Common myeloid progenitor, CD34-positive (primary cell): Measurements from ENCODE around the gene NBPF12.
"Not testable (repeated sequence)": the region's sequence is repeated elsewhere in the genome, so short reads cannot be mapped to it uniquely, and the experiment has no call there.

Experiments
- CTCF ChIA-PET: fragments of 350-600 bp; sonication (Branson Sonifier 250); formaldehyde crosslinking; loops from one replicate; lab custom pipeline; 2021; ENCODE audit warnings: antibody characterized with exemption; lab: Charles Lee
- POLR2A ChIA-PET: fragments of 350-600 bp; sonication (Branson Sonifier 250); formaldehyde crosslinking; loops from one replicate; lab custom pipeline; 2021; ENCODE audit warnings: antibody characterized with exemption; lab: Charles Lee
- DNase-seq, 3 donors: peaks; one replicate each; pipeline versions ENCODE4 v3.0.0 to v3.0.0-alpha.2; 2013
- H3K27ac ChIP-seq, 2 experiments: 1 replicate in 1 of 2; 2 replicates in 1 of 2; pipeline ENCODE4 v1.7.0; 2013; ENCODE audit warnings: inconsistent platforms in 2 of 2, low read length in 2 of 2, mild to moderate bottlenecking in 2 of 2, low read depth in 1 of 2, moderate library complexity in 1 of 2; ENCODE audit not compliant: severe bottlenecking in 2 of 2, insufficient read depth in 1 of 2, poor library complexity in 1 of 2
- H3K27me3 ChIP-seq, 5 experiments: replicated peaks in 2 of 5; 1 replicate in 3 of 5; 2 replicates in 2 of 5; pipeline versions ENCODE4 v1.6.1 to v1.7.0; 2013; ENCODE audit warnings: low read length in 4 of 5, mild to moderate bottlenecking in 2 of 5, moderate library complexity in 2 of 5, inconsistent platforms in 1 of 5; ENCODE audit not compliant: insufficient read depth in 5 of 5, control insufficient read depth in 4 of 5
- H3K36me3 ChIP-seq, 4 experiments: 1 replicate in 2 of 4; 2 replicates in 2 of 4; pipeline versions ENCODE4 v1.6.1 to v1.7.0; 2013; ENCODE audit warnings: low read length in 3 of 4, control low read depth in 1 of 4, mild to moderate bottlenecking in 1 of 4; ENCODE audit not compliant: control insufficient read depth in 4 of 4, insufficient read depth in 4 of 4
- H3K4me1 ChIP-seq, 4 experiments: 1 replicate in 3 of 4; 2 replicates in 1 of 4; pipeline versions ENCODE4 v1.6.1 to v1.7.1; 2013; ENCODE audit warnings: low read length in 3 of 4, mild to moderate bottlenecking in 3 of 4, control low read depth in 1 of 4, inconsistent platforms in 1 of 4, moderate library complexity in 1 of 4; ENCODE audit not compliant: control insufficient read depth in 4 of 4, insufficient read depth in 4 of 4; ENCODE audit errors: control extremely low read depth in 1 of 4
- H3K4me3 ChIP-seq, 7 experiments: 1 replicate in 4 of 7; 2 replicates in 3 of 7; pipeline versions ENCODE4 v1.5.1 to v1.7.0; 2013; ENCODE audit warnings: mild to moderate bottlenecking in 7 of 7, low read length in 6 of 7, moderate library complexity in 6 of 7, inconsistent platforms in 2 of 7, low read depth in 2 of 7, control low read depth in 1 of 7; ENCODE audit not compliant: insufficient read depth in 4 of 7, control insufficient read depth in 1 of 7; ENCODE audit errors: extremely low read depth in 1 of 7
- H3K9me3 ChIP-seq, 5 experiments: 1 replicate in 4 of 5; 2 replicates in 1 of 5; pipeline versions ENCODE4 v1.6.1 to v1.7.1; 2013; ENCODE audit warnings: low read length in 4 of 5, mild to moderate bottlenecking in 2 of 5, inconsistent platforms in 1 of 5, low read depth in 1 of 5, moderate library complexity in 1 of 5; ENCODE audit not compliant: control insufficient read depth in 4 of 5, insufficient read depth in 2 of 5; ENCODE audit errors: control extremely low read depth in 1 of 5
- WGBS: methylation state at CpG from one replicate; pipeline ENCODE4 v1.1.5; 2013; ENCODE audit not compliant: insufficient coverage; 5-methylcytosine and 5-hydroxymethylcytosine counted together

The NBPF12 gene

GRCh38 chr1:146924106-146924505, 14.0 kb upstream of the NBPF12 start:
- POLR2A ChIA-PET, H3K4me1 ChIP-seq, H3K36me3 ChIP-seq, H3K4me3 ChIP-seq, H3K27ac ChIP-seq, H3K27me3 ChIP-seq, H3K9me3 ChIP-seq, DNase-seq, CTCF ChIA-PET: not testable (repeated sequence)
- no CpG with 5 or more reads among the region's 2 CpGs for WGBS

GRCh38 chr1:146926413-146926812, 11.7 kb upstream of the NBPF12 start:
- CTCF ChIA-PET: not testable (repeated sequence)

GRCh38 chr1:146930225-146930624, 7.9 kb upstream of the NBPF12 start:
- no CpG with 5 or more reads among the region's 1 CpG for WGBS

More at GRCh38 chr1:146926413-146926812, 11.7 kb upstream of the NBPF12 start:
- H3K4me1 ChIP-seq, POLR2A ChIA-PET, H3K36me3 ChIP-seq, H3K27me3 ChIP-seq, DNase-seq, H3K4me3 ChIP-seq, H3K9me3 ChIP-seq, H3K27ac ChIP-seq: not testable (repeated sequence)
- WGBS: no CpG with 5 or more reads among the region's 2 CpGs

GRCh38 chr1:146934390-146935223, 3.5 kb upstream of the NBPF12 start:
- DNase-seq: peak; percentile 36 to 67 (median 46)
- CTCF ChIA-PET, POLR2A ChIA-PET, H3K4me1 ChIP-seq, H3K27me3 ChIP-seq, H3K36me3 ChIP-seq, H3K9me3 ChIP-seq: not testable (repeated sequence)
- Histone ChIP-seq H3K27ac (peak overlapping the region in 1 of 2 experiments; percentile 49), H3K4me3 (peak overlapping the region in 3 of 7 experiments; percentile 26 to 66 (median 62))
- no CpG with 5 or more reads among the region's 8 CpGs for WGBS

More at GRCh38 chr1:146930225-146930624, 7.9 kb upstream of the NBPF12 start:
- H3K4me3 ChIP-seq, H3K4me1 ChIP-seq, POLR2A ChIA-PET, H3K27ac ChIP-seq, CTCF ChIA-PET, H3K27me3 ChIP-seq, H3K9me3 ChIP-seq, DNase-seq, H3K36me3 ChIP-seq: not testable (repeated sequence)

GRCh38 chr1:146937462-146937861, 662 bp upstream of the NBPF12 start:
- H3K27me3 ChIP-seq, H3K36me3 ChIP-seq, DNase-seq, POLR2A ChIA-PET, H3K27ac ChIP-seq, H3K4me3 ChIP-seq, CTCF ChIA-PET, H3K9me3 ChIP-seq, H3K4me1 ChIP-seq: not testable (repeated sequence)
- no CpG with 5 or more reads among the region's 3 CpGs for WGBS

- H3K27me3 ChIP-seq, H3K9me3 ChIP-seq, CTCF ChIA-PET, H3K36me3 ChIP-seq, POLR2A ChIA-PET, H3K4me1 ChIP-seq: not testable (repeated sequence)
- peak in 2 of 3 donors; percentile 38 to 53 for DNase-seq
- Histone ChIP-seq H3K4me3 (peak overlapping the region; percentile 47 to 85 (median 67)), H3K27ac (peak overlapping the region in 1 of 2 experiments; percentile 77)
- WGBS: 23% methylated on average over 23 of the region's 55 CpGs
These were observed 1.0 kb downstream of the NBPF12 start for GRCh38 chr1:146938927-146939786.

GRCh38 chr1:146940293-146940692, 2.2 kb downstream of the NBPF12 start:
- CTCF ChIA-PET: not testable (repeated sequence)

More at GRCh38 chr1:146940293-146940692, 2.2 kb downstream of the NBPF12 start:
- H3K27me3 ChIP-seq, DNase-seq, H3K4me3 ChIP-seq, POLR2A ChIA-PET, H3K9me3 ChIP-seq, H3K4me1 ChIP-seq, H3K27ac ChIP-seq, H3K36me3 ChIP-seq: not testable (repeated sequence)
- WGBS: no CpG with 5 or more reads among the region's 7 CpGs
